Tibial artery (tissue), 4 donors: ENCODE results near the gene NOTCH1.

Experiments
- DNase-seq, 2 donors: peaks; one replicate each; pipeline ENCODE4 v3.0.0-alpha.2; 2019
- H3K27ac ChIP-seq, 2 donors: fragments of 200-600 bp; sonication (generic) in 1 of 2; 1 replicate in 1 of 2; 2 replicates in 1 of 2; pipeline ENCODE4 v1.5.1; 2018 to 2019; ENCODE audit warnings: mild to moderate bottlenecking in 1 of 2
- H3K27me3 ChIP-seq, 2 donors: fragments of 200-600 bp; sonication (generic) in 1 of 2; one replicate each; pipeline versions ENCODE4 v1.5.1 to v1.6.0; 2016 to 2019
- H3K36me3 ChIP-seq, 3 donors: fragments of 200-600 bp; sonication (generic) in 2 of 3; one replicate each; pipeline ENCODE4 v1.5.1; 2016 to 2019; ENCODE audit warnings: mild to moderate bottlenecking in 2 of 3
- H3K4me1 ChIP-seq, 4 donors: fragments of 200-600 bp; sonication (generic) in 2 of 4; 1 replicate in 3 of 4; 2 replicates in 1 of 4; pipeline ENCODE4 v1.5.1; 2016 to 2019
- H3K4me3 ChIP-seq, 2 donors: fragments of 200-600 bp; sonication (generic) in 1 of 2; 1 replicate in 1 of 2; 2 replicates in 1 of 2; pipeline ENCODE4 v1.5.1; 2018 to 2019; ENCODE audit warnings: mild to moderate bottlenecking in 2 of 2
- H3K9me3 ChIP-seq, 3 donors: fragments of 200-600 bp; sonication (generic) in 1 of 3; one replicate each; pipeline ENCODE4 v1.5.1; 2016 to 2019
- CTCF ChIP-seq, 2 experiments: fragments of 200-600 bp in 1 of 2; fragments of 450-650 bp in 1 of 2; IDR thresholded peaks; one replicate each; pipeline ENCODE4 v1.5.1; 2017 to 2019; ENCODE audit warnings: antibody characterized with exemption in 2 of 2, mild to moderate bottlenecking in 1 of 2, moderate library complexity in 1 of 2
- intact Hi-C: fragments of 100-400 bp; cut with DNase I; formaldehyde crosslinking; loops from one replicate; pipeline ENCODE4 v1.15.0; 2023; ENCODE audit warnings: low total_unique reads

Gene NOTCH1

GRCh38 chr9:136526625-136527066, 19.2 kb downstream of the NOTCH1 start:
- Histone ChIP-seq H3K27ac (peak overlapping the region; percentile 52 to 74), H3K4me3 (peak overlapping the region in 1 of 2 donors; percentile 13), H3K36me3 (peaks cover 7 to 21% (median 19%) of the 10 kb centered on the region in 3 donors), H3K4me1 (peaks cover 0 to 77% (median 55%) of the 10 kb centered on the region in 4 donors), H3K9me3 (no peaks in the 10 kb centered on the region), H3K27me3 (no peaks in the 10 kb centered on the region)
- intact Hi-C loops: no loop called here
- no peak for DNase-seq
- TF ChIP-seq CTCF (IDR thresholded peaks at IDR 0.05): no peak

GRCh38 chr9:136525841-136526499, 19.9 kb downstream of the NOTCH1 start:
- peak; percentile 38 to 82 for DNase-seq
- TF ChIP-seq CTCF (IDR thresholded peaks at IDR 0.05): peak in 1 of 2 experiments; percentile 8
- H3K4me1 ChIP-seq: peaks cover 0 to 71% (median 51%) of the 10 kb centered on the region in 4 donors
- no peaks in the 10 kb centered on the region for H3K9me3 ChIP-seq
- H3K4me3 ChIP-seq: peak overlapping the region in 1 of 2 donors; percentile 13
- H3K27ac ChIP-seq: peak overlapping the region; percentile 52 to 74
- peaks cover 7 to 28% (median 24%) of the 10 kb centered on the region in 3 donors for H3K36me3 ChIP-seq
- no peaks in the 10 kb centered on the region for H3K27me3 ChIP-seq
- intact Hi-C loops: no loop called here

- Histone ChIP-seq H3K4me1 (peaks cover 0 to 63% (median 47%) of the 10 kb centered on the region in 4 donors), H3K9me3 (no peaks in the 10 kb centered on the region), H3K27ac (peak overlapping the region; percentile 52 to 74), H3K4me3 (peak overlapping the region in 1 of 2 donors; percentile 13), H3K27me3 (no peaks in the 10 kb centered on the region), H3K36me3 (peaks cover 7 to 36% (median 31%) of the 10 kb centered on the region in 3 donors)
- DNase-seq: no peak
- TF ChIP-seq CTCF (IDR thresholded peaks at IDR 0.05): no peak
- intact Hi-C loops: no loop called here
These were observed 20.6 kb downstream of the NOTCH1 start for GRCh38 chr9:136525207-136525606.

GRCh38 chr9:136522314-136523237, 23.3 kb downstream of the NOTCH1 start:
- intact Hi-C loops: no loop called here
- Histone ChIP-seq H3K9me3 (no peaks in the 10 kb centered on the region), H3K4me3 (no peak overlapping the region), H3K27ac (no peak overlapping the region), H3K36me3 (peaks cover 26 to 62% (median 54%) of the 10 kb centered on the region in 3 donors), H3K4me1 (peaks cover 0 to 38% (median 28%) of the 10 kb centered on the region in 4 donors), H3K27me3 (no peaks in the 10 kb centered on the region)
- no peak for DNase-seq
- no peak for TF ChIP-seq CTCF (IDR thresholded peaks at IDR 0.05)

GRCh38 chr9:136521537-136521936, 24.3 kb downstream of the NOTCH1 start:
- H3K9me3 ChIP-seq: no peaks in the 10 kb centered on the region
- H3K36me3 ChIP-seq: peaks cover 36 to 73% (median 65%) of the 10 kb centered on the region in 3 donors
- H3K27me3 ChIP-seq: no peaks in the 10 kb centered on the region
- H3K27ac ChIP-seq: no peak overlapping the region
- intact Hi-C loops: no loop called here
- peaks cover 0 to 27% (median 18%) of the 10 kb centered on the region in 4 donors for H3K4me1 ChIP-seq
- no peak for TF ChIP-seq CTCF (IDR thresholded peaks at IDR 0.05)
- no peak overlapping the region for H3K4me3 ChIP-seq
- peak; percentile 48 to 78 for DNase-seq
